LNCaP clone FGC (cell line): Measurements from ENCODE around the gene ZNF414.
"Not testable (repeated sequence)": the region's sequence is repeated elsewhere in the genome, so short reads cannot be mapped to it uniquely, and the experiment has no call there.

Experiments used
- DNase-seq: peaks from one replicate; pipeline ENCODE4 v3.0.0-alpha.2; 2011; ENCODE audit warnings: low read depth
- H3K4me3 ChIP-seq: 2 replicates; pipeline ENCODE4 v1.5.1; 2011; ENCODE audit warnings: mild to moderate bottlenecking, low read depth, low read length, control low read depth
- CTCF ChIP-seq: IDR thresholded peaks from 2 replicates; pipeline ENCODE4 v1.5.1; 2012; ENCODE audit warnings: mild to moderate bottlenecking; ENCODE audit not compliant: control insufficient read depth, insufficient read depth; ENCODE audit errors: extremely low read depth

Gene ZNF414

GRCh38 chr19:8513687-8514504 lies at the start of gene ZNF414:
ZNF414 (minus strand) TSS chr19:8514167; CDS start chr19:8514046, 121 bp downstream.
- peak within 1 kb of the TSS; percentile 62 for H3K4me3 ChIP-seq
- TF ChIP-seq CTCF = no peak
- peak; percentile 83 for DNase-seq

- no peak for TF ChIP-seq CTCF
Measured at GRCh38 chr19:8561075-8561764, 47.3 kb upstream of the ZNF414 start.

GRCh38 chr19:8558325-8558724 lies 44.4 kb upstream of the ZNF414 start:
- no peak for TF ChIP-seq CTCF
- no peak for DNase-seq
- no peak overlapping the region for H3K4me3 ChIP-seq

More at GRCh38 chr19:8561075-8561764, 47.3 kb upstream of the ZNF414 start:
- H3K4me3 ChIP-seq = no peak overlapping the region
- no peak for DNase-seq

- no peak overlapping the region for H3K4me3 ChIP-seq
- no peak for TF ChIP-seq CTCF
Measured at GRCh38 chr19:8557642-8558238, 43.8 kb upstream of the ZNF414 start.

GRCh38 chr19:8553729-8554128 lies 39.8 kb upstream of the ZNF414 start:
- not testable (repeated sequence) for H3K4me3 ChIP-seq, DNase-seq

More at GRCh38 chr19:8557642-8558238, 43.8 kb upstream of the ZNF414 start:
- no peak for DNase-seq

GRCh38 chr19:8552810-8553209 lies 38.8 kb upstream of the ZNF414 start:
- DNase-seq = peak; percentile 7
- no peak overlapping the region for H3K4me3 ChIP-seq
- no peak for TF ChIP-seq CTCF

GRCh38 chr19:8550070-8550469 lies 36.1 kb upstream of the ZNF414 start:
- DNase-seq = no peak
- no peak for TF ChIP-seq CTCF
- no peak overlapping the region for H3K4me3 ChIP-seq
